Inflammatory macrophage treated with lipopolysaccharide for 1 hour (primary cell): Measurements from ENCODE around the gene SRRM2.

Source experiments
- DNase-seq, 2 donors: peaks; one replicate each; pipeline ENCODE4 v3.0.0-alpha.2; 2020 to 2022

The SRRM2 gene

DNA sequence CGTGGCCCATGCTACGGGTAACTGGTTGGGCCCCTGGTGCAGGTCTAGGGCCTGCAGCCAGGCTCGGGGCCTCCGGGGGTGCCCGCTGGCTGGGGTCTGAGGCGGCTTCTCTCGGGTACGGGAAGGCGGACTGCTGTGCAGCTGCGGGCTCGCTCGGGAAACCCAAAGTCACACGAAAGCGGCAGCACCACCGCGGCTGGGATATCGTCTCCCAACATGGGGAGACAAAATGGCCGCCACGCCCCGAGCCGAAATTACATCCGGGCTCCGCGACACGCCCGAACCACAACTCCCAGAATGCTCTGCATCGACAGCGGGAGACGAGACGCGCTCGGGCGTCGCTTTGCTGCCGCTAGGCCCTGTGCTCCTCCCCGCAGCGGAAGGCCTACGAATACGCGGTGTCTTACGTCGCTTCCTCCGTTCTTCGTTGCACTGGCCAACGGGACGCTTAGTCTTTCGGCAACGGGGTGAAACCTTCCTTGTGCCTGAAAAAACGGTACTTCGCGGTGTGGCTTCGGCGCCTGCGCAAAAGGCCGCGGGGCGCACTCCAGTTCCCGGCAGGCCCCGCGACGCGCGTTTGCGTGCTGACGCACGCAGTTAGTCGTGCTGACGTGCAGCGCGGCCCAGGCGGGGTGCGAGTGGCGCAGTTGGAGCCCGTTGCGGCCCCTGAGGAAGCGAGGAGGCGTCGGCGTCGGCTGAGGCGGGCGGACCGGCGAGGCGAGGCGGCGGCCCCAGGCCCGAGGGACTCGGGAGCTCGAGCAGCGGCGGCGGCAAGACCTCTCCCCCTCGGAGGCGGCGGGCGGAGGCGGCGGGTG lies at the start of gene SRRM2:
SRRM2 (plus strand) TSS at position 604 of the 815 bp plus-strand sequence. CDS start 3,727 bp downstream, outside the sequence.
- peak; percentile 93 to 94 for DNase-seq

DNA sequence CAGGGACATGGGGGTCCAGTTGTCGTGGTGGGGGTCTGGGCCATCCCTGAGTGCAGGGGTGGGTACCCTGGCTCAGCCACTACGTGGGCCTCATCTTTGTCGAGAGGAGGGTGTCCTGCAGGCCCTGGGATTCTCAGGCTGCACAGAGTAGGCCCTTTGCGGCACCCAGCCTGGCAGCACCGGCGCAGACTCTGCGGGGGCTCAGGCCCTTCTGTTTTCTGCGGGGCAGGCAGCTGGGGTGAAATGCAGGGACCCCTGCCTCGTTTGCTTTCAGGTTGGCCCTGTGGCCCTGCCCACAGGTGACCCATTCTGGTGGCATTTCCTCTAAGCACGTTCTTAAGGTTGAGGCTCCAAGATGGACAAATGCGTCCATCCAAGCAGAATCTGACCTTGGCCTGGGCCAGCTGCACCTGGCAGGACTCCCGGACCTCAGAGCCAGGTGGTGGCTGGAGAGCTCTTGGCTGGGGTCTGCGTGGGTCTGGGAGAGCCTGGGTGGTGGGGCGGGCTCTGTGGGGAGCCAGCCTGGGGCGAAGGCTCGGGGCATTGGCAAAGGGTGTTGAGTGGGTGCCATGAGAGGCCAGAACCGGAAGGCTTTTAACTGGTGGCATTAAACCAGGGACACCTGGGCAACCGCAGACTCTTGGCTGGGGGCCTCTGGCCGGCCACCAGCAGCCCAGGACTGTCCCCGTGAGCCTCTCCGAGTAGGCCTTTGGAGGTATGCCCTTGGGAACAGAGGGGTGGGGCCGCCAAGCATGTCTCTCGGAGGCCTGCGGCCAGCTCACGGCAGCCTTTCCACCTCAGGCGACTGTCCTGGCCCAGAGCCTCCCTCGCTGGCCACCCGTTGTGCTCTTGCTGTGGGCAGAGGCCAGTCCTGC lies 49.3 kb upstream of the SRRM2 start:
- no peak for DNase-seq

DNA sequence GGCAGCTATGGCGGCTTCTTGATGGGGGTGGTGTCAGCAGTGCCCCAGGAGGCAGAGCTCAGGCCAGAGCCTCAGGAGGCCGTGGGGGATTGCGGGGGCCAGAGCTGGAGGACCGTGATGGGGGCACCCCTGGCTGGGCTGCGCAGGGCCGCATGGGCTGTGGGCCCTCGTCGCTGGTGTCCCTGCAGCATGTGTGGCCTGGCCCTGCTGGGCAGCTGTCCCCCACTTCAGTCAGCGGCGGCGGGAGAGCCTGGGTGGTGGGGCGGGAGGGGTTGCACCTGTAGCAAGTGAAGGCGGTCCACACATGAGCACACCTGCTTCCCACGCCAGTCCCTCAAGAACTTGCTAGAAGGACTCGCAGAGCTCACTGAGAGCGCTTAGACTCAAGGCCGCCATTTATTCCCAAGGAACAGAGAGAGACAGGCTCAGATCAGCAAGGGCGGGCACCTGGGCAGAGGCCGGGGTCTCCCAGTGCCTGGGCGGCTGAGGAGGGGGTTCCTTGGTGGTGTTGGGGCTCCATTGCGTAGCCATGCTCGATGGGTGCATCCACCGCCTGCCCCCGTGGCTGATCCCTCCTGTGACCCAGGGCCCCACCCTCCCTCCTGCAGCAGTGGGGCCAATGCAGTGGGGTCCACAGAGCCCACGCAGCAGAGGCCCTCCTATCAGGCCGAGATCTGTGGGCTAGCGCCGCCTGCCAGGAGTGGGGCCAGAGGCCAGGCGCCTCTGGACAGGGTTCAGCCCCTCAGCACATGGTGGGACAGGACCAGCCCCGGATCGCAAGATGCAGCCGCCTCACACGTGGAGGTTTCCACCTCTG lies 48.1 kb upstream of the SRRM2 start:
- DNase-seq, result no peak

DNA sequence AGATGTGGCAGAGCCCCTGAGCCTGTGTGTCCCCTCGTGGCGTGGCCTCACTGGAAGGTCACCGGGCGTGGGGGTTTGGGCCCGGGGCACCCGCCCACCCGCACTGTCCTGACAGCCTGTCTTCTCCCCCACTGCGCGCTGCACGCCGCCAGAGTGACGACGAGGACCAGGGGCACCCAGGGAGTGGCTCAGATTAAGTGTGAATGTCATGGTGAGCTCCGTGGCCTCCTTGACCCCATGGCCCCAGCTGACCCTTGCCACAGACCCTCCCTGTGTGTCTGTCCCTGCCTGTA lies 47.5 kb upstream of the SRRM2 start:
- DNase-seq, result no peak

DNA sequence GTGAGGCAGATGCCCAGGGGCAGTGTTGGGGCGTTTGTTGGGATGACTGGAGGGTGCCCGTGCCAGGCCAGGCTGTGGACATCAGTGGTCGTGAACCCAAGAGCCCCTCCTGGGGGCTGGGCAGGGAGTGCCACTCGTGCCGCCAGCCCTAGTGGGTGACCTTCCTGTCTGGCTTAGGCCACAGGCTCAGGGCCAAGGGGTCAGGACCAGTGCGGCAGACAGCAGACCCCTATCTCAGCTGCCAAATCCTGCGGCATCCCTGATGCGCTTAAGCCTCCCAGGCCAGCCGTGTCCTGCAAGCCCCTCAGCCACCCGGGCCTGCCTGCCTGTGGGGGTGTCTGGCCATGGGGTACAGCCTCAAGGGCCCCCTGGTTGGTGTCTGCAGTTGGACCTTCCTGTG lies 47.1 kb upstream of the SRRM2 start:
- DNase-seq, result no peak

DNA sequence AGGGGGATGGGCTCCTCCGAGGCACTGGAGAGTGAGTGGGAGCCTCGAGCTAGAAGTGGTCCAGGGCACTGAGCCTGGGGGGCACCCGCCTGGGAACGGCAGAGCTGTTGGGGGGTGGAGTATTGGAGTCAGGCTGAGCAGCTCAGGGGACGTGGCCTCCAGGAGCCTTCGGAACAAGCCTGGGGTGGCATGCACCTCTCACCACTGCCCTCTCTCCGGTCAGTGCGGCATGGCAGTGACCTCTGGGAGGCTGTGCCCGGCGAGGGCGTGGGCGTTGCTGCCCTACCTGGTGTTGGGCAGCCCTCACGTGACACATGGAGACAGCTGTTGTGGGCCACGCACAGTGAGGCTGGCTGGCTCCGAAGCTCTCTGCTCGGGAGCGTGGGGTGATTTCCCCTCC lies 46.4 kb upstream of the SRRM2 start:
- DNase-seq, result no peak

DNA sequence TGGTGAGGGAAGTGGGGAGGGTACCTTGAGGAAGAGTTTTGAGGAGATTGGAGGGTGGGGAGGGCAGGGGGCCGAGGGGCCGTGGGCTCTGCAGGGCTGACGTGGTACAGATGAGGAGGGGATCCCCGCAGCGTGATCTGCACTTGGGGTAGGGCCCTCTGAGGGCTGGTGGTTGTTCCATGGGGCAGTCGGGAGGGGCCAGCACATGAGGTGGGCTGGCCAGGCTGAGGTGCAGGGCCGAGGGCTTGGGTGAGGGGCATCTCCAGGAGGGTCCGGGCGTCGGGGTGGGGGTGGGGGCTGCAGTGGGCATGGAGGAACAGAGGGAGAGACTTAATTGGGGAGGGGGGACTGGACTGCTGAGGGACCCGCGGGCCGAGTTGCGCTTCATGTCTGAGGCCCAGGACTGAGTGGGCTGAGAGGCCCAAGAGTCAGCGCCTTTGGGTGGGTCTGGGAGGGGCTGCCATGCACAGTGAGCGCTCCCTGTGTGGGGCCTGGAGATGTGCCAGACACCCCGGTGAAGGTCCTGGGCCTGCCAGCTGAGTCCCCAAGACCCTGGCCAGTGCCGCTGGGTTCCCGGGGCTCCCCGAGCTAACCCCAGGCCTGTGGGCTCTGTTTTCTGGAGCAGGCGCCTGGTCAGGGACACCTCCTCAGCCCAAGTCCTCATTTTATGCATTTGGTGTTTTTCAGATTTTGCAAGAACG lies 45.7 kb upstream of the SRRM2 start:
- no peak for DNase-seq

DNA sequence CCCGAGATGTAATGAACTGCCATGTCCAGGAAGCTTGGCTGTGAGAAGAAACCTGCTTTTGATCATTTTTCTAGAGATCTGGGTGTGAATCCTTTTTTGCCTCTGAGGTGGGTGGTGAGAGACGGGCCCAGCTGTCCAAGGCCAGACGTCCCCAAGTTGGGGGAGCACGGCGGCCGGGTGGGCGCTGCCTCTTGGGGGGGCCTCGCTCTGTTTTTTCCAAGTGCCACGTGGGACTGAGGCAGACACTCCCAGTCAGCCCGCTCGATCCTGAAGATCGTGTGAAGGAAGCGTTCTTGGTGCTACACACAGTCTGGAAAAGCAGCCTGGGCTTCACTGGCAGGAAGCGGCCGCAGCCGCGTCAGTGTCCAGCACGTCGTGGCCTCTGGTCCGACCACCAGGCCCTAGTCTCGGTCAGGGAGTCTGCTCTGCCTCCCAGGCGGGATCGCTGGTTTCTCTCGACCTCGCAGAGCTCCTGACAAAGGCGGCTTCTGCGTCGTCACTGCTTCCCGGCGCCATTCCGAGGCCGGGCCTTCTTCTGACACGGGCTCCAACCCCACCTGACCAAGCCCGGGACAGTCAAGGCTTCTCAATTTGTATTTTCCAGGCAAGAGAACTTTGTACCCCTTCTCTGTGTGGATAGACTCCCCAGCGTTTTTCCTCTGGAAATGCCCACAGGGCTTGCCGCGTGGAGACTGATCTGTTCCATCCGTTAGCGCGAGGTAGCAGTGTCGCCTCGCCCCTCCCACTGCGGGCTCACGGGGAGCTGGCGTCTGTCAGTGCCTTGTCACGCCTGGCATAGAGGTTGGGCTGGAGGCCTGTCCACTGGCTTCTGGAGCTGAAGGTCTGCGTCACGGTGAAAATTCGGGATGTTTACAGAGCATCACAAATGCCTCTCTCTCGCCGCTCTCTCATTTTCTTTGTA lies 44.8 kb upstream of the SRRM2 start:
- DNase-seq, result no peak

DNA sequence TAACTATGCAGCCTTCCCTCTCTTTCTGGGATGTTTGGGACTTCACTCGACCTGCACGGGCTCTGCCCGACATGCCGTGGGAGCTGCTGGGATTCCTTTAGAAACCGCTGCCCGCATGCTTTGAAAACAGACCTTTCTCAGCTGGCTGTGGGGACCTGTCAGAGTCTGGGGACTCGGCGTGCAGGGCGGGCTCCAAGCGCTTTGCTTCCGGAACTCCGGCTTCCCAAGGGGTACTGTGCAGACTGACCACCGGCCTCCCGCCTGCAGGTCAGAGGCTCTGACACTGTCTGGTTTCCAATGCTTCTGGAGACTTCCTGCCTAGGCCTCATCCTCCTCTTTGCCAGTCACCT lies 44.2 kb upstream of the SRRM2 start:
- DNase-seq, result no peak

DNA sequence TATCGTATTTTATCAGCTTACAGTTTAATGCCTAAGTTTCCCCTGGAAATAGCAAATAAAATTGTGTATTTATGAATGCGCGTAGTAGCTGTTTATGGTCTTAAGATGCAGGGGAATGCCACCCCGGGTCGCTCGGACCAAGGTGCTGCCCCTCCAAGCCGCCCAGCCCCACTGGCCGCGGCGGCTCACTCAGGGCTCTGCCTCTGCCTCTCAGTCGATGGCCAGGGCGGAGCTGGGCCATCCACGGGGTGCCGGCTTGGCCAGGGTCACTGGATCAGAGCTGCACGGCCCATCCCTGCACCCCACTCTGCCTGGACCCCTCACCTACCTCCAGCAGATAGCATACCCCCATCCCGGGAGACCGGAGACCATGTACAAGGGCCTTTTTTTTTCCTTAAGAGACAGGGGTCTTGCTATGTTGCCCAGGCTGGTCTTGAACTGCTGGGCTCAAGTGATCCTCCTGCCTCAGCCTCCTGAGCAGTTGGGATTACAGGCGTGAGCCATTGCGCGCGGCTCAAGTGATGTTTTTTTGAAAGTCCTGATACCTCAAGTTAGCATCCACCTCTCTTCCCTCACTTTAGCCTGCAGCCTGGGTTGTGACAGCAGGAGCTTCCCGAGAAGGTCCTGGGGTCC lies 43.4 kb upstream of the SRRM2 start:
- DNase-seq, result no peak

DNA sequence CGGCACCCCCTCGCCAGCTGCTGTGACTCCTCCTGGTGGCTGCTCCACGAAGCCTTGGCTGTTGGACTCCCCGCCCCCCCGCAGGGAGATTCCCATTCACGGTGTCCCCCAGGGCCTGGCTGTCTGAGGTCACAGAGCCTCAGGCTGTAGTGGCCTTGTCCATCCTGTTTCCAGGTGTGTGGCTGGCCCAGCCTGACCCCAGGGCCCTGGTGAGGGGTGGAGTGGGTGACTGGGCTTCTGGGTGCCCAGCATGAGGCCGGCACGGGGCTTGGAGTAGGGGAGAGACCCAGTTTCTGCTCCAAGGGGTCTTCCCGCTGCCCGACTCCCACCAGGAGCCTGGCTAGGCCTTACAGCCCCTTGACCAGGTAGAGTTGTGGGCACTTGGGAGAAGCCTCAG lies 42.9 kb upstream of the SRRM2 start:
- DNase-seq, result no peak

DNA sequence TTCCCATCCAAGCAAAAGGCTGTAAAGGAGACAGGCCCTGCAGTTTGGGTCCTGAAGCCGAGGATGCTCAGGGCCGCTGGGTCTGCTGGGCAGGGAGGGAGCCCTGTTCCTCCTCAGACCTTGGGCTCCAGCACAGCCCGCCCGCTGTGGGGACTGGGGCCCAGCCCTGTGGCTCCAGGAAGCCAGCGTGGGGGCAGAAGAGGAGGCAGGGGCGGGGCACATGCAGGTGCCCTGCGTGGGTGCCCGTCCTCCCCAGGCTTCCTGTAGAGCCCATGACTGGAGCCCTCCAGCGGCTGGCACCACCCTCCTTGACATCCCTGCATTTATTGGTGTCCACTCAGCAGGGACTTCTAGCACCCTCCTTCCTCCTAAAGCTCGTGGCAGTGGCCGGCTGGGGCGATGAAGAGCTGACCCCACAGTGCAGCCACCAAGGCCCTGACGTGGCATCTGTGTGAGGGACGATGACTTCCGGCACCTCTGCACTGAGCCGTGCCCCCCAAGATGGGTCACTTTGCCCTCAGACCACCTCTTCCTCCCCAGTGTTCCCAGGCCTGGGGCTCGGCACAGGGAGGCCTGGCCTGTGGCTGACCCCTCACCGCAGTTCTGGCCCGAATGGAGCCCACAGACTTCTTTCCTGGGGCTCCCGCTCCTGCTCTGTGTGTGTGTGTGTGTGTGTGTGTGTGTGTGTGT lies 42.3 kb upstream of the SRRM2 start:
- DNase-seq, result no peak

DNA sequence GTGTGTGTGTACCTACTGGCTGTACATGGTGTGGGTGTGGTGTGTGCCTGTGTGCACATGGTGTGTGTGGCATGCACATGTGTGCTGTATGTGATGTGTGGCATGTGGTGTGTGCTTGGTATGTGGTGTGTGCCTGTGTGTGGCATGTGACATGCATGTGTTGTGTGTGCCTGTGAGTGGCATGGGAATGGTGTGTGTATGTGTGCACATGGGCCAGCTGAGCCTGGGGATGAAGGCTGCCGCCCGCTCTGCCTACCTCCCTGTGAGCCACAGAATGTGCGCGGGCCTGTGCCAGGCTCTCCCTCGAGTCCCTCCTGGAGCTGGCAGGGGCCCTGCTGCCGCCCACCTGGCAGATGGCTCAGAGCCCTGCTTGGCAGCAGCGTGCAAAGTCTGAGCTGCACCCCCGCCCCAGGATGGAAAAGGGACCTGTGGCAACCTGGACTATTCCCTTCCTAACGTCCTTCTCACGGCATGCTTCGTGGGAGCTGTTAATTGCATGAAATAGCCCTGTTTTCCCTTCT lies 41.7 kb upstream of the SRRM2 start:
- DNase-seq, result no peak

DNA sequence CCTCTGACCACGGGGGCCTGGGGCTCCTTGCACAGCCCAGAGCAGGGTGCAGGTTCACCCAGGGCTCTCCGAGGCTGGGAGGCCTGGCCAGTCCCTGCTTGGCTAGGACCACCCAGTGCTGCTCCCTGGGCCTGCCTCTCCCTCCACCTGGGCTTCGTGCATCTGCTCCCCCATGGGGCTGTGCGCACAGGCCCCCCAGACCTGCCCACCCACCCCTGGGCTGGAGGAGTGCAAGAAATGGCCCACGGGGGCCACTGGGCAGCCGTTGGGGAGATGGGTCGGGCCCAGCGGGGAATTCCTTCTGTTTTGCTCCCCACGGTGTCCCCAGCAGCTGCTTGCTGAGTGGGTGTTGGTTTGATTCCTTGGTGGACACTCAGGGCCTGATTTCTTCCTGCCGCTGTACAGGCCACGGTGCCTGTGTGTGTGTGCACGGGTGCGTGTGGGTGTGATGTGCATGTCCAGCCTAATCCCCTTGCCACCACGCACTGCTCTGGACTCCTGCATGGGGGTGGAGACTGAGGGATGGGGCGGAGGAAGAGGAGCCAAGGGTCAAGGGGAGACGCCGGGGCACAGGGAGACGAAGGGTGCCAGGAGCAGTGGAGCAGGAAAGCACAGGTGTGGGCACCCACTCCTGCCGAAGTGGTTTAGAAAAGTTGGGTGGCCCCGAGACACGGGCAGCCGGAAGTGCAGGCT lies 40.9 kb upstream of the SRRM2 start:
- no peak for DNase-seq

DNA sequence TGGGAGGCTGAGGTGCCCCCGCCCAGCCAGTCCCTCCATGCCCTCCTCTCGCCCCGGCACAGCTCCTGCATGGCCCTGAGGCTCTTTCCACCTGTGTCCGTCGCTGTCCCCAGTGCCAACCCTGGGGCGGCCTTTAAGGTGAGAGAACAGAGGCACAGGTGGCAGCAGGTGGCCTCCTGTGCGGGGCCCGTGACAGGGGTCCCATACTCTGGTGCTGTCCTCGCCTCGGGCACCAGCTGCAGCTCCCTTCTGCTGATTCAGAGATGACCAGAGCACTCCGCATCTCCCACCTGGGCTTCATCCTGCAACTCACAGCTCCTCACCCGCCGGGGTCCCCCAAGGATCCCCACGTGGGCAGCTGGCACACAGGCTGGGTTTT lies 40.4 kb upstream of the SRRM2 start:
- DNase-seq, result no peak

DNA sequence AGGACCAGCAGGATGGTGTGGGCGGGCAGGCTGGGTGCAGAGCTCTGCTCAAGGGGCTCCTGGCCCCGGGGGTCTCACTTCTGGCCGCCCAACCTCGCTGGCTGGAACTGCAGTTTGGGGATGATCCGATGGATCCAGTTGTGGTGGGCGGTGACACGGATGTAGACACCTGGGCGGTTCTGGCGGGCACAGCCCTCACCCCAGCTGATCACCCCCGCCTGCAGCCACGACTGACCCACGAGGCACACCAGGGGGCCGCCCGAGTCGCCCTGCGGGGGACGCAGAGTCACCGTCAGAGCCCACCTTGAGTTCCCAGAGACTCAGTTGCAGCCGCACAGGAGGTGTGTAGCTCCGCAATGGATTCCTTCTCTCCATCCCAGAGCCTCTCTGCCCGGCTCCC lies 39.9 kb upstream of the SRRM2 start:
- no peak for DNase-seq

DNA sequence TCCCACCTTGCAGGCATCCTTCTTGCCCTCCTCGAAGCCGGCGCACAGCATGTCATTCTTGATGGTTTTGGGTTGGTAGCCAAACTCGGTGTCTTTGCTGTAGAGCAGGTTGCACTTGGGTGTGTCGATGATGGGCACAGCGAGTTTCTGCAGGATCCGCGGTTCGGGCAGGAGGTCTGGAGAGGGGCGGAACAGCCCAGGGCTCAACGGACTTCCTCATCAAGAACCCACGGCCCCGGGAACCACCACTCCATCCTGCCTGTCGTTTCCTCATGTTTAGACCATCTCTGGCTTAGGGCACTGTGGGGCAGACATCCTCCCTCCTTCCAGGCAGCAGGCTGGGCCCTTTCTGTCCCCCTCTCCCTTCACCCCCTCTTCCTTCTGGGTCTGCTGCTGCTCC lies 38.9 kb upstream of the SRRM2 start:
- DNase-seq, result no peak

DNA sequence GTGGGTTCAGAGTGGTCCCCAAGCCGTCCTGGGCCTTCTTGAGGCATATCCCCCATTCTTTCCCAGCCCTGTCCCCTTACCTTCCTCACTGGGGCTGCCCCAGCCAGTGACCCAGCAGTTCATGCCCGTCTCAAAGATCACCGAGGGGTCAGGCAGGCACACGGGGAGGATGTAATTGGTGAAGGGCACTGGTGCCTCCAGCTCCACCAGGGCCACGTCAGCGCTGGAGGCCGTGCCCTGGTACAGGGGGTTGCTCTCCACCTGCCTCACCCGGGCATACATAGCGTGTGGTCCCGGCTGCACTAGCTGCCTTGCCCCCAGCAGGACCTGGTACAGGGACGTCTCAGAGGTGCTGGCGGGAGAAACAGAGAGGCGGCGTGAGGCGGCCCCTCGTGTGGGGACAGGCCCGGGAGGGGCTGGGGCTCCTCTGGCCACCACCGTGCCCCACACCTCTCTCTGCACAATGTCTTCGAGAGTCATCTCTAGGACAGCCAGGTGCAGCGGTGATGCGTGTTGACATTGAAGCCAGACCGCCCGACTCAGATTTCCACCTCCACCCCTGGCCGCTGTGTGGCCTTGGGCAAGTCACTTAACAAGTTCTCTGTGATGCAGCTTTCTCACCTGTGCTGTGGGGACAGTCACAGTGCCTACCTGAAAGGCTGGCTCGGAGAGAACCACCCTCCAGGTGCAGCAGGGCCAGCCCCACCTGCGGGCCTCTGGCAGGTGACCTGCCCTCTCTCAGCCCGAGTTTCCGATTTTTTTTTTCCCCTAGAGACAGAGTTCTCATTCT lies 38.3 kb upstream of the SRRM2 start:
- DNase-seq, result no peak

DNA sequence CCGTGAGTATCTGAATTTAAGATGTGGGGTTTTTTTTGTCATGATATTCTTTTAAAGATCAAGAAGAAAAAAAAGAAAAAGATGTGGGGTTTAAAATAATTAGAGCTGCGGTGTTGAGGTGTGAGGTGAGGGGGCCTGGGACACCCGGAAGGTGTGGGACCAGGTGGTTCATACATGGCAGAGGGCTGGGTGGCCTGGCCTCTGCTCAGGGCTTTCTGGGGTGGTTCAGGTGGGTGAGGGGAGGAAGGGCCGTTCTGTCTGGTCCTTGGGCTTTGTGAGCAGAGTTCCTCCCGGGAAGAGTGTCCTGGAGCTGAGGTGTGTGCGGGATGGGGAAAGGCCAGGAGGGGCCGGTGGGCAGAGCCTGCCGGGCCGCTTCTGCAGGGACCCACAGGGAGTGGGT lies 37.4 kb upstream of the SRRM2 start:
- DNase-seq, result no peak
